Stimulated activated CD4-positive, alpha-beta T cell treated with anti-CD3 and anti-CD28 coated beads, TNF-alpha, amount 100 ng/mL, for 24 hours (primary cell): ENCODE results near the gene DRC1.

Source experiments
- DNase-seq, 3 experiments: peaks; one replicate each; pipeline ENCODE4 v3.0.0-alpha.2; 2020; ENCODE audit warnings: low read depth in 3 of 3

DRC1 gene

DNA sequence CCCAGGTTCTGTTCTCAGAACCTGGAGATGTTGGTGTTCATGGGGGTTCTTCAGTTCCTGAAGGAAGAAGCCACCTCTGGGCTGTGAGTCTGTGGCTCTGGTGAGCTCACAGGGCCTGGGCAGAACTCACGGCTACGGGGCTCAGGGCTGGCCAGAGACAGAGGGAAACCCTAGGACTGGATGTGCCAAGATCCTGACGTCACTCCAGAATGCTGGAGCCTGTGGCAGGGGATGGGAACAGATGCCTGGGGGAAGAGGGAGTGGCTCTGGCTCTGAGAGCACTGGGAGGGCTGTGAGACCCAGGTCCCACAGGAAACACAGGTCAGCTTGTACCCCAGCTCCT, 76.2 kb downstream of the DRC1 start, which contains the start of gene OTOF:
OTOF (minus strand) TSS at position 214 of the 343 bp plus-strand sequence.
- no peak for DNase-seq

DNA sequence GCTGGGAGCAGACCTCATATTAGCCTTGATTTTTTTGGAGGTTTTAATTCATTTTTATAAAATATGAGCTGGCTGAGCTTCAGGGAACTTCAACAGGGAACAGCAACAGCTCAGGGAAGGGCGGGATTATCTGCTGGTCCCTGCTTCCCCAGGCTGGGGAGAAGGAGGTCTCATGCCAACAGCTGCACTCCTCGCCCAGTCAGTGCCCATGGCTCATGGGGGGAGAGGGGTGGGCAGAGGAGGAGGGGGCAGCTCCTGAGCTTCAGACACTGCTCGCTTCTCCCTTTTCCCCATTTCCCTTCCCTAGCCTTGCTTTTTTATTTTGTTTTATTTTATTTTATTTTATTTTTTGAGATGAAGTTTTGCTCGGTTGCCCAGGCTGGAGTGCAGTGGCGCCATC, 76.6 kb downstream of the DRC1 start:
- DNase-seq: no peak

DNA sequence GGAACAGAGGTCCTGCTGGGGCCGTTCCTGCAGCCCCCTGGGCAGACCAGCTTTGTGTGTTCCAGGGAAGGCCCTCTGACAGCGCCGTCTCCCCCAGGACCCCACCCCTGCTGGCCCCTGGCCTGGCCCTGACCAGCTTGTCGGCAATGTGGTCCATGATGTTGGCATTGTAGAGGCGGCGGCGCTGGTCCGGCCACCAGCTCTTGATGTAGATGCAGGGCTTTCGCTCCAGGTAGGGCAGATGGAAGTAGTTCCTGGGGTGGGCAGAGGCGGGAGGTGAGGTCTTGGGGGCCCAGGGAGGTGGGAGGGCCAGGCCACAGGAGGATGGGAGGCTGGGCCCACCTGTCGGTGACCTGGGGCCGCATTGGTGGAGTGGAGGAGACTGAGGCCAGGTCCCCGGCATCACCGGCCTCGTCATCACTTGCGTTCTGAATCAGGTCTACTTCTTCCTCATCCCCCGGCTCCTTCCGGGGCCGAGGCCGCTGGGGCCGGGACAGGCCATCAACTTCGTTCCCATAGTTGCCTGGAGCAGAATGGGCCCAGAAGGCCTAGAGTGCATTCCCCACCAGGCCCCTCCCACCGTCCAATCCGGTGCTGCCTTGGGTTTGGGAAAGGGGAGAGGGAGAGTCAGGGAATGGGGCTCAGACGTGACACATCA, 77.5 kb downstream of the DRC1 start:
- DNase-seq: no peak

DNA sequence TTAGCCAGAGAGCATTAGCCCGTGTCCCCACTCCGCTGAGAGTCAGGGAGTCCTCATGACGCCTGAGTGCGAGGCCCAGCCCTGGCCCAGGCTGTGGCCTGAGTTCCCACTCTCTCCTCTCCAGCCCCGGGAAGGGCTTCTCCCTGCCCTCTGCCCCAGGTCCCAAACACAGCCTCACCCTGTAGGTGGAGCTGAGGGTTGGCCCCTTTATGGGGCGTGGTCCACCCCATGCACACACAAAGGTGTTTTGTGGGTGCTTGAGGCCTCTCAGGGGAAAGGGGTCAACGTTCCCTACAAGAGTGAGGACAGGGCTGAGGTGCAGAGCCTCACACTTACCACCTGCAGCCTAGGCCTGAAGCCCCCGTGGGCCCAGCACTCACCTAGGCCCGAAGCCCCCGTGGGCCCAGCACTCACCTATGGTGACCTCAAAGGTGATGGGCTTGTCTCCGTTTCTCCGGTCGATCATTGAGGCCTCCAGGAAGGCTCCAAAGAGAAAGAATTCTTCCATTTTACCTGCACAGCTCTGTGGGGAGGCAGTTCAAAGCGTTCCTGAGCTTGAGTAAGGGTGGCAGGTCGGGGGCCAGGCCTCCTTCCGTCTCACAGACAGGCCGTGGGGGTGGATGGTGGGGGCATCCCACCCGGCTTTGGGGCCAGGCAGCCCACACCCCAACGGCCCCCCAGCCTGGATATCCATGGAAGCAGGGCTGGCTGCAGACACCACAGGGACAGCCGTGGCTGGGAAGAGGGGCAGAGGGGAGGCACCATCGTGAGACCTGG, 78.3 kb downstream of the DRC1 start:
- DNase-seq: no peak

DNA sequence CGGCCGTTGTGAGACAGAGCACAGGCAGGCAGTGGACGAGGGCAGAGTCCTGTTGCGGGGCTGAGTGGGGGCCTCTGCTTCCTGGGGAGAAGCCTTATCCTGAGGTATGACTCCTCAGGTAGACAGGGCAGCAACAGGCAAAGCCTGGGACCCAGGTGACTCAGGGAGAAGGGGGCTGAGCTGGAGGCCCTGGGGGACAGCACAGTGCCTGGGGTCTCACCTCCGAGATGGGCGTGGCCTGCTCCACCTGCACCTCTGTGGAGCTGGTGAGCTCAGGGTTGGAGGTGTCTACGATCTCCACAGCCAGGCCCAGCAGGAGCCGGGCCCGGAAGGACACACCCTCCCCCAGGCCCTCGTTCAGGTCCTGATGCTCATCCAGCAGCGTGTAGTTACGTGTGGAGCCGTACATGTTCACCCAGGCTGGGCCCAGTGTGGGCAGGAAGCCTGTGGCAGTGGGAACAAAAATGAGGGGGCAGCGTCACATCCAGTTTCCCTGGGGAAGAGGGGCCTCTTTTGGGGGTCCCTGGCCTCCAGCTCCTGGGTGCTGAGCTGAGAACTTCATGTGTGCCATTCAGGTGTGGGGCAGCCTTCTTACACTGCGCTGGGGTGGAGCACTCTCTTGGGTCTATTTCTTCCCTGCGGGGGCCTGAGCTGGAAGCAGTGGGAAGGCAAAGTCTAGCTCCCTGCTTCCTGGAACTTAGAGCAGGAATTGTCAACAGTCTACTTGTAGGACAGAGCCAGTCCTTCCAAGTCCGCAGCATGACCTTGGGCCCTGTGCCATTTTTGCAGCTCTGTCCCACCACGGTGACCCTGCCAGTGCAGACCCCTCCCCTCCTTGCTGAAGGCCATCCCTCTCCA, 79.1 kb downstream of the DRC1 start:
- no peak for DNase-seq

DNA sequence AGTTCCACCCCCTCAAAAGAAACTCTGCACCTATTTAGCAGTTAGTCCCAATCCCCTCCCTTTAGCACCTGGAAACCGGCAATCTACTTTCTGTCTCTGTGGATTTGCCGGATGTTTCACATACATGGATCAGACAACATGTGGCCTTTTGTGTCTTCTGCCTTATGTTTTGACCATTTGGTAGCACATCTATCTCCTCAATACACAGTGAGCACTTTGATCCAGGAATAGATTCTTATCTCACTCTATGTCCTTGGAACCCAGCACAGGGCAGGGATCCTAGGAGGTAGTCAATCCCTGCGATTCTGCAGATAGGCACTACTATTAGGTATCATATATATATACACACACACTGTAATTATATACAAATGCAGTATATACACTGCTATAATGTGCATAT, 80.0 kb downstream of the DRC1 start:
- DNase-seq: no peak

DNA sequence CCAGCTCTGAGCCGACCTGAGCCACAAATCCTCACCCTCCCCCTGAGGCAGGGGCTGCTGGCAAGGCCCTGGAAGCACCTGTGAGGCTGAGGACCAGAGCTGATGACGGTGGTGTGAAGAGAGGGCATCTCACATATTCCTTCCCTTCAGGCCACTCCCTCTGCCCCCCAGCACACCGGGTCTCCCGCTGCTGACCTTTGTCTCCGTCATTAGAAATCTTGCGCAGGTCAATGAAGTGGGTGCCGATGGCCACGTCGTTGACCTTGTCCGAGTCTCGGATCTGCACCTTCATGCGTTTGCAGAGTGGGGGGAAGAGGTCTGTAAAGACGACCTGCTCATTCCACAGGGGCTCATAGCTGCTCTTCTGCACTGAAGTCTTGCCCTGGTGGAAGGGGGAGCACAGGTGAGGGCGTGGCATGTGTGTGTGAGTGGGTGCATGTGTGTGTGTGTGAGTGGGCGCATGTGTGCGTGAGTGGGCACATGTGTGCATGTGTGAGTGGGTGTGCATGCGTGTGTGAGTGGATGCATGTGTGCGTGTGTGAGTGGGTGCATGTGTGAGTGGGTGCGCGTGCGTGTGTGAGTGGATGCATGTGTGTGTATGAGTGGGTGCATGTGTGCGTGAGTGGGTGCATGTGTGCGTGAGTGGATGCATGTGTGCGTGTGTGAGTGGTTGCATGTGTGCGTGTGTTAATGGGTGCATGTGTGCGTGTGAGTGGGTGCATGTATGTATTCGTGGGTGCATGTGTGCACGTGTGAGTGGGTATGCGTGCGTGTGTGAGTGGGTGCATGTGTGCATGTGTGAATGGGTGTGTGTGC, 80.7 kb downstream of the DRC1 start:
- no peak for DNase-seq

DNA sequence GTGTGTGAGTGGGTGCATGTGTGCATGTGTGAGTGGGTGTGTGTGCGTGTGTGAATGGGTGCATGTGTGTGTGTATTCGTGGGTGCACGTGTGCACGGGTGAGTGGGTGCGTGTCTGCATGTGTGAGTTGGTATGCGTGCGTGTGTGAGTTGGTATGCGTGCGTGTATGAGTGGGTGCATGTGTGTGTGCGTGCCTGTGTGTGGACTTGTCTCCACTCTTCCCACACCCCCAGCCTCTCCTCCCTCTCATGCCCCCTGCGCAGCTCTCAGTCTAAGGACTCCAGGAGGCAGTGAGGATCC, 81.3 kb downstream of the DRC1 start:
- DNase-seq: no peak

DNA sequence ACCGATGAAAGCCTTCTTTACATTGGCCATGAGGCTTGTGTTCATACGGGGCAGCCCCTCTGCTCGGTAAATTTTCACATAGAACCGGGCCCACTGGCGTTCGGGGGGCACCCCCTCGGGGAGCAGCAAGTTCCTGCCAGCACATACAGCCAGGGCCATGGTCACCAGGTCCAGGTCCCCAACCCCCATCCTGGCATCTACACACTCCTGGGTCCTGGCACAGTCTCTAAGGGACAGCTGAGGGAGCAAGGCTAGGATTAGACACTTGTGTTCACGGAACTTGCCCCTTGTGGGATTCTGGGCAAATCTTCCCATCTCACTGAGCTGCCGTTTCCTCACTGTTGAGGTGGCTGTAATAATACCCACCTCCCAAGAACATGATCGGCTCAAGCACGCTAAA, 81.8 kb downstream of the DRC1 start:
- no peak for DNase-seq

DNA sequence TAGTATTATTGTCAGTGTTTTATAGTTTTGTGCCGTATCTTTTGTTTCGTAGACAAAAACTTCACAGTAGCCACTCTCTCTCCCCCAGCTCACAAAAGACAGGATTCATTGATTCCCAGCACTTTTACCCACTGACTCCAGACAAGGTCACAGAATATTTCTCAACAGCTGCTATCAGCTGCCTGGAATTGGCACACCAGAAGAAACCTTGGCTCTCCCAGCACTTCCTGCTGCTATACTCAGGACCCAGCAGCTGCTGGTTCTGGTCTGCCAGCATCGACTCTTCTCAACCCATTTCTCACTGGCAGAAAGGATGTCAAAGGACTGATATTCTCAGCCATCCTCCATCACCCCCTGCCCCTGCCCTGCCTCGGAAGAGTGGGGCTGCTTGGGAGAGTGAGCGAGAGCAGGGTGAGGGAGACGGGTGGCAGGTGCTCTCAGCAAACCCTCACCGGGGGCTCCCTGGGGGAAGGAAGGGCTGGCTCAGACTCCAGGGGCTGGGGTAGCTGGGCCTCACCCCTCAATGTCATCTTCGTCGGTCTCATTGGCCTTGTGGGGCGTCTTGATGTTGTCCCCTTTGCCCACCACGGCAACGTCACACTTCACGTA, 82.3 kb downstream of the DRC1 start:
- DNase-seq: no peak

DNA sequence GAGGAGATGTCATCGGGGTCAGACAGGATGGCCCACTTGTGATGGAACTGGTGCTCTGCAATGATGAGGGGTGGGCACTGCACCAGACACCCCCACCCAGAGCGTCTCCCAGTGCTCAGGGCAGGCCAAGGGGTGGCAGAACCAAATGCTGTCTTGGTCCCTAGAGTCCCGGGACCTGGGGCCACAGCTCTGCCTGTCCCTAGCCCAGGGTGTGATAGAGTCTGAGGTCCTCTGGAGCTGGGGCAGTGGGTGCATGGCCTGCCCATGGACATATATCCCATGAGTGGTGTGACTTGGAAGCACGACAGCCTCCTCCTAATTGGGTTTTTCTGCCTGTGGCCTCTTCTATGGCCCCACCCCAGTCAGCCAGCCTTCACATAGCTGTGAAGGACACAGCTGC, 82.9 kb downstream of the DRC1 start:
- no peak for DNase-seq

DNA sequence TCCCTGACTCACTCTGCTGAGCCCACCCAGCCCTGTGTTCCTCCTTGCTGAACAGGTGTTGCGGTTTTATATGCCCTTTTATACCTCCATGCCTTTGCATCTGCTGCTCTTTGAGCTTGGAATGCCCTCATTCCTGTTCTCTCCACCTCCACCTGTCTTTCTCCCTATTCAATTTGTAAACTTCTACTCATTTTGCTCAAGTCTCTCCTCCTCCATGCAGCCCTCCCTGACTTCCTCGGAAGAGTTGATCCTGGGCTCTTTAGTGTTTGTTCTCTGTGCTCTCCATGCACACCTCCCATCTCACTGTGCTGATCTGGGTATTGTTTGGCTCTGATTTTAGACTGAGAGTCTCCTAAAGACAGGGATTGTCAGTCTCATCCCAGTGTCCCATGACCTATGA, 83.4 kb downstream of the DRC1 start:
- DNase-seq: no peak

DNA sequence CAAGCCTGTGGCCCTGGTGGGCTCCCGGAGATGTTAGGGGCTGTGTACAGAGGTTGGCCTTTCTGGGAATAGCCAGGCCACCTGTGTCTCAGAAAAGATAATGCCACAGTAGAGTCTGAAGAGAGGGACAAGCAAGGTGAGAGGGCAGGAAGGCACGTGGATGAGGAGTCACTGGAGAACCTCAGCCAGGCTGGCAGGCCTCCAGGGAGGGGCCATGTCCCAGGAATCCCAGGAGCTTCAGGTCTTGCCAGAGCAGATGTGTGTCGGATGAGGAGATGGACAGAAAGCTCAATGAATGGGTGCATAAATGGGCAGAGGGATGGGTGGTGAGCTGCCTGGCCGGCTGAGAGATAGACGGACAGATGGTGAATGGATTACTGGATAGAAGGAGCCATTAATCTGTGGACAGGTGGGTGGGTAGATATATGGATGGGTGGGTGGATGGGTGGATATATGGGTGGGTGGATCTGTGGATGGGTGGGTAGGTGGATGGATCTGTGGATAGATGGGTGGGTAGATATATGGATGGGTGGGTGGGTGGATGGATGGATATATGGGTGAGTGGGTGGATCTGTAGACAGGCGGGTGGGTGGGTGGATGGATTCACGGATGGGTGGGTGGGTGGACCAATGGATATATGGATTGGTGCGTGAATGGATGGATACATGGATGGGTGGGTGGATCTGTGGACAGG, 84.2 kb downstream of the DRC1 start:
- no peak for DNase-seq

DNA sequence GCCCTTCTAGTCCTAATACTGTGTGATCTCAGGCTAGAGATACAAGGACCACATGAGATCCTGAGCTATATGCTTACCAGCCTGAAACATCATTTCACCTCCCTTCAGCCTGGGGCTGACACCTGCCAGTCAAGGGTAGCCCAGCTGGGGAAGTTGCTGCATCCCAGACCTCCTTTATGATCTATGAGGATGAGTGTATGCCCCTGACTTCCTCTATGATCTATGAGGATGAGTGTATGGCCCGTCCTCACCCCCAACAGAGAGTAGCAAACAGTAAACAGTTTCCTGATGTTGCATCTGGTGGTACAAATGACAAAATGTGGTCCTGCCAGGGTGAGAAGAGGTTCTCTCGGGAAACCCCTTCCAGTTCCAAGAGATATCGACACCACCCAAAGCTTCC, 85.1 kb downstream of the DRC1 start:
- DNase-seq: no peak

DNA sequence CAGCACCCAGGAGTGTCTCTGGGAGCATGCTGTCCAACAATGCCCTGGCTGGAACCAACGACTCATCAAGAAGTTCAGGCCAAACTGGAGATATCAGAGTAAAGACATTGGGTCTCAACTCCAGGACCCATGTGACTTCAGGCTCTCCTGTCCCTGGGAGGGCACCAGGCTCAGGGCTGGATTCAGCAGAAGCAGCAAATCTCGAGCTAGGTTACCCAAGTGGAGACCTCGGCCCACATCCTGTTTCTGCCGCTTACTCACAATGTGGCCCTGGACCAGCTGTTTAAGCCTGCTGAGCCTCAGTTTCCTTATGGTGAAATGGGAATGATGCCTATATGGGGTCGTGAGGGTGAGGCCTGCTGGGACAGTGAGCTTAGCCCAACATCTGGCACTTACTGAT, 85.5 kb downstream of the DRC1 start:
- DNase-seq: no peak

DNA sequence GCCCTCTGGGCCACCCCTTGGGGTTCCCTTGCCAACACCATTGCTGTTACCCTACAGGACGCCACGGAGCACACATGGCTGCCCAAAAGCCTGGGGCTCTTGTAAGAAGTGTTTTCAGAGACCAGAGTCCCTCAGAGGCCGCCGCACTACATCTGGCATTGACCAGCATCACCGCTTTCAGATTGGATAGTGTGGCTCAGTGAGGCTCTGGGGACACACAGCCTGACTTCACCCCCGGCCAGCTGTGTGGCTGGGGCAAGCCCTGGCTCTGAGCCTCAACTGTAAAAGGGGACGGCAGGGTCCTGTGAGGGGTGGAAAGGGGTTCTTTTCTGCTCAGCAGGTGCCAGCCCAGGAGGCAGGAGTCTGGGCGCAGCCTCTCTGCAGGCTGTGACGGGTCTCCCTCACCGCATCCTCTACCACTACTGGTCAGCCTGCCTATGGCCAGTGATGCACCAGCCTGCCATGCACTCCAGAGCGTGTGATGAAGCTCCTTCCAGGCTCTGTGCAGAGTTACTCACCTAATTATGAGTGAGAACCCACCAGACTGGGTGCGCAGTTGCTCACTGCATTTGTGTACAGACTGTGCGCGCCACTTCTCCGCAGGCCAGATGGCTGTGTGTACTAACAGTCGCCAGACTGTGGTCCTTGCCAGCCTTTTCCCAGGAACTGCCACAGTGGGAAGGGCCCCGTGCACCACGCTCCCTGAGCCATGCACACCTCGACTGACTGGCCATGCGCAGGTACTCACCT, 86.9 kb downstream of the DRC1 start:
- no peak for DNase-seq

DNA sequence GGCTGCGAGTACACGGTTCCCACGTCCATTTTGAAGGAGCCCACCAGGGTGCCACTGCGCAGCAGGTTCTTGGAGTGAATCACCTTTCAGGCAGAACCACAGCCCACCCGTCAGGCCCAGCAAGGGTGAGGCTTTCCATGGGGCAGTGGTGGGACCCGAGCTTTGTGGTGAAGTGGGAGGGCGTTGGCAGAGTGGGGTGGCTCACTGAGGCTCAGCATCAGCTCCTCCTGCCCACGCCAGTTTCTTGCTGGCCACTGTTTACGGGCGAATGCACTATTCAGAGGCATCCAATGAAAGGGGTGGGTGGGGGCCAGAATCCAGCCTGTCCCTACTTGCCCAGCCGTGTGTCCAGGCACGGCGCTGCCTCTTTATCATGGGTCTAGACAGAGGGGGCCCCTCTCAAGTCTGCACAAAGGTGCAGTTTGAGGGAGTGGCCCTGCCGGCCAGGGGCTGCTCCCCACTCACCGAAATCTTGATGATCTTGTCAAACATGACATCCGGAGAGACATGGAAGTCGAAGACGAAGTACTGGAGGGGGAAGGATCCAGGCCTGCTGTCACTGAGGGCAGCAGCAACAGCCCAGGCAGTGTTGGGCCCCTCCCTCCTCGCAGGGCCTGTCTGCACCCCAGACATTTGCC, 87.6 kb downstream of the DRC1 start:
- DNase-seq: no peak

DNA sequence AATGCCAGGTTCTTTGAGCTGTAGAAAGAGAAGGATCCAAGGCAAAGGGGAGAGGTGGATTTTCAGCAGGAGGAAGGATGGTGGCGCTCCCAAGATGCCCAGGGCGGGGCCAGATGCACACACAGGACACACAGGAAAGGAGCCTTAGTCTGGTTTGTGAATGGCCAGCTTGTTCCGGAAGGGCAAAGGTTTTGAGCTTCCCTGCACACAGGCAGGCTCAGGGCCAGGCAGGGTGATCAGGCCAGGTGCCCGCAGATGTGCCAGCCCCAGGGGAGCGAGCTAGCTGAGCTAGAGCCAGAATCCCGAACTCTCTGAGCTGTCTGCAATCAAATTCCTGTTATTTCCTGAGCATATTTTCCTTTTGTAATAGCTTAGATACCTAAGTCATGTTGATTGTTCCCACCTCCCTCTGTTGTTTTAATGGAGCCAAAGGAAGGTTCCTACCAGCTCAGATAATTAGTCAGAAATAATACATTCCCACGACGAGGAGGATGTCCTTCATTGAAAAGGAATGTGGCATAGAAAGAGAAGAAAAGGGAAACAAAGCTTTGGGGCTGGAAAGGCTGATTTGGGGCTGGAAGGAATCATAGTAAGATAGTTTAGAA, 89.9 kb downstream of the DRC1 start:
- no peak for DNase-seq

DNA sequence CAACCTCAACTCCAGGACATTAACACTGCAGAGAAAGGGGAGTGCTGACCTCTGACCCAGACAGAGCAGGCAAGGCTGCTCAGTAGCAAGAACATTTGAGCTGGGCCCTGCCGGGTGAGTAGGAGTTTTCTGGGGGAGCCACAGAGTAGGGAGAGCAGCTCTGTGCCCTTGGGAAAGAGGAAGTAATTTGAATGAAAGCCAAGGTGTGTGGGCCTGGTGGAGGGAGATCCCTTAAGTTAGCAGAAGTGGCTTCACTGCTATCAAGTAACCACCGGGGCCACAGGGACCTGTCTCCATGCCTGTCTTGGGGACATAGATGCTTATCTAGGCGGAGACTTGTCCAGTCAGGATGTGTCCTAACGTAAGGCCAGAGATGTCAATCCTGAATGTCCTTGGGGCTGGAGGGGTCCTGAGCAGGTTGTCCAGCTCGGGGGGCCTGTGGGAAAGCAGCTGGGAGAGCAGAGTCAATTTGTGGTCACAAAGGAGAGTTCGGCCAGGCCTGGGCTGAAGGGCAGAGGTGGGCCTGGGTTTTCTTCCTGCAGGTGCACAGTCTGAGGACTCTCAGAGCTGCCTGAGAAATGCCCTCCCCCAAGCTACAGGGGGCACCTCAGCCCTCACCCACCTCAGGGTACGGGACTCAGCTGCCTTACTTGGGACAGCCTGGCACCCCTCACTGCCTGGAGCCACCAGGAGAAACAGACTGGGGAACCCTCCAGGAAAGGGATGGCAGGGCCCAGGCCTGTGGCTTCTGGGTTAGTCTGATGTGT, 91.2 kb downstream of the DRC1 start:
- no peak for DNase-seq
